Neural cell (in vitro differentiated cells): ENCODE data around the gene NRSN1. TPM values are rescaled to one million over a fixed set of nuclear protein-coding genes. Genes with fewer than 3 reads are reported as not detected.

Source experiments
- H2AFZ ChIP-seq: fragments of 200-600, 300-800 bp; sonication (generic), shearing (Covaris generic); 2 replicates; pipeline ENCODE4 v1.6.0; 2014; ENCODE audit warnings: low read depth, mild to moderate bottlenecking, antibody characterized with exemption, low read length, moderate library complexity
- H3F3A ChIP-seq: fragments of 200-600 bp; shearing (Covaris generic); 2 replicates; pipeline ENCODE4 v1.6.1; 2016; ENCODE audit warnings: mild to moderate bottlenecking, moderate library complexity, mixed read lengths, antibody characterized with exemption, low read length; ENCODE audit not compliant: insufficient read depth, poor library complexity, severe bottlenecking
- H3K27ac ChIP-seq: fragments of 200-600, 300-800 bp; sonication (generic), shearing (Covaris generic); 2 replicates; pipeline ENCODE4 v1.5.1; 2014; ENCODE audit warnings: mild to moderate bottlenecking, low read length, moderate library complexity
- H3K27me3 ChIP-seq: fragments of 300-800, 200-600 bp; sonication (generic), shearing (Covaris generic); 2 replicates; pipeline ENCODE4 v1.6.0; 2014; ENCODE audit warnings: mild to moderate bottlenecking, low read depth, low read length, moderate library complexity; ENCODE audit not compliant: insufficient read depth
- H3K36me3 ChIP-seq: fragments of 300-800, 200-600 bp; sonication (generic), shearing (Covaris generic); 2 replicates; pipeline ENCODE4 v1.5.1; 2014; ENCODE audit warnings: mild to moderate bottlenecking, antibody characterized with exemption, low read length, moderate library complexity; ENCODE audit not compliant: insufficient read depth
- H3K4me2 ChIP-seq: fragments of 300-800, 200-600 bp; sonication (generic), shearing (Covaris generic); 2 replicates; pipeline ENCODE4 v1.6.0; 2014; ENCODE audit warnings: mild to moderate bottlenecking, low read length
- H3K4me3 ChIP-seq: fragments of 300-800, 200-600 bp; sonication (generic), shearing (Covaris generic); 2 replicates; pipeline ENCODE4 v1.5.1; 2014; ENCODE audit warnings: mild to moderate bottlenecking, low read length, moderate library complexity
- H3K79me2 ChIP-seq: fragments of 200-600 bp; shearing (Covaris generic); replicated peaks from 2 replicates; pipeline ENCODE4 v1.6.0; 2014; ENCODE audit warnings: mild to moderate bottlenecking, low read length, moderate library complexity; ENCODE audit not compliant: insufficient read depth
- H3K9ac ChIP-seq: fragments of 300-800, 200-600 bp; sonication (generic), shearing (Covaris generic); 2 replicates; pipeline ENCODE4 v1.6.1; 2016; ENCODE audit warnings: mild to moderate bottlenecking, low read length, mixed read lengths
- H3K9me2 ChIP-seq: fragments of 200-600 bp; shearing (Covaris generic); 2 replicates; pipeline ENCODE4 v1.6.1; 2016; ENCODE audit warnings: mild to moderate bottlenecking, low read length, mixed read lengths; ENCODE audit not compliant: insufficient read depth
- H3K9me3 ChIP-seq: fragments of 200-600, 300-800 bp; sonication (generic), shearing (Covaris generic); 2 replicates; pipeline ENCODE4 v1.6.1; 2016; ENCODE audit warnings: mild to moderate bottlenecking, mixed run types, low read length, moderate library complexity, mixed read lengths
- H4K20me1 ChIP-seq: fragments of 200-600 bp; shearing (Covaris generic); 2 replicates; pipeline ENCODE4 v1.6.1; 2016; ENCODE audit warnings: mild to moderate bottlenecking, mixed run types; ENCODE audit not compliant: insufficient read depth
- EP300 ChIP-seq: fragments of 450-650 bp; conservative IDR thresholded peaks from 2 replicates; pipeline ENCODE4 v1.6.1; 2014; ENCODE audit warnings: antibody characterized with exemption, mild to moderate bottlenecking, moderate library complexity; ENCODE audit not compliant: poor library complexity, severe bottlenecking
- EZH2 ChIP-seq: fragments of 200-600, 300-800 bp; shearing (Covaris generic), sonication (generic); IDR thresholded peaks from 2 replicates; pipeline ENCODE4 v1.6.1; 2014; ENCODE audit warnings: antibody characterized with exemption, low read length, borderline replicate concordance, mild to moderate bottlenecking; ENCODE audit not compliant: insufficient read depth, poor library complexity, severe bottlenecking
- MXI1 ChIP-seq: fragments of 450-650 bp; conservative IDR thresholded peaks from 2 replicates; pipeline ENCODE4 v1.6.1; 2014; ENCODE audit warnings: antibody characterized with exemption, mild to moderate bottlenecking; ENCODE audit not compliant: poor library complexity, severe bottlenecking
- POLR2AphosphoS5 ChIP-seq: IDR thresholded peaks from 2 replicates; pipeline ENCODE4 v1.6.1; 2012
- RAD21 ChIP-seq: fragments of 450-650 bp; conservative IDR thresholded peaks from 2 replicates; pipeline ENCODE4 v1.6.1; 2014; ENCODE audit warnings: antibody characterized with exemption, mild to moderate bottlenecking, moderate library complexity
- SMC3 ChIP-seq: fragments of 450-650 bp; conservative IDR thresholded peaks from 2 replicates; pipeline ENCODE4 v1.6.1; 2014; ENCODE audit warnings: antibody characterized with exemption, mild to moderate bottlenecking, moderate library complexity; ENCODE audit not compliant: poor library complexity
- TAF1 ChIP-seq: IDR thresholded peaks from 2 replicates; pipeline ENCODE4 v1.6.1; 2012; ENCODE audit warnings: low read depth
- polyA plus RNA-seq: library from polyadenylated mRNA; depleted of rRNA; stranded (reverse); fragments of >200 nt; gene quantifications from 2 replicates; pipeline ENCODE4 v1.2.3, GENCODE V29; 2014
- TF ChIP-seq, protein P1 (sequence below): IDR thresholded peaks from 2 replicates; pipeline ENCODE4 v1.6.1; 2012; ENCODE audit warnings: borderline replicate concordance
- TF ChIP-seq, protein P2 (sequence below): fragments of 450-650 bp; IDR thresholded peaks from 2 replicates; pipeline ENCODE4 v1.5.1; 2014; ENCODE audit warnings: antibody characterized with exemption, mild to moderate bottlenecking, moderate library complexity; ENCODE audit not compliant: poor library complexity, severe bottlenecking

Gene NRSN1
- polyA plus RNA-seq, 1 donor from 2014 or later, result 23.1 TPM

DNA sequence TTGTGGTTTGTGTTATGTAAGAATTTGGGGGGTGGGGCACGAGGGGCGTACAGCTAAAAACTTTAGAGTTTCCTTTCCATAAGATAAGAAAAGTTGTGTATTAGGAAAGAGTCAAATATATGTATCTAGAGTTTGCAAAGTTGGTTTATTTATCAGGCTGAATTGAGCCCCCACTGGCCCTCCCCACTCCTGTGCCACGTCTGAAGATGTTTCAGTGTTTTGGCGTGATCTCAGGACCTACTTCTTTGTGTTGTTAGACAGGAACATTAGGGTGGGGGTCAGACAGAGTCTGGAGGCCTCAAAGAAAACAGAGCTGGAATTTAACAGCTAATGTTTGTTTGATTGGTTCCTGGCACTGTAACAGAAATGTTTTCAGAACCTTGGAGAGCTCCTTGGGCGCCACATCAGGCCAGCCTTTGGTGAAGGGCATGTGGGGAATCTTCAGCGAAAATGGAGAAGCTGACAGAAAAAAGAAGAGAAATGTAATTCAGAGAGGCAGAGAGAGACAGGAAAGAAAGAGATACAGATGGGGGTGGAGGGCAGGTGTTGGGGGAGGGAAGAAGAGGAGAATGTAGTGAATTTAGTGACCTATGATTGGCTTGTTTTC is 674 bp downstream of the NRSN1 start:
- peak overlapping the region; percentile 48 for H3K27ac ChIP-seq
- H3K79me2 ChIP-seq, result no peaks in the 10 kb centered on the region
- no peaks in the 10 kb centered on the region for H3K9me3 ChIP-seq
- H3K9me2 ChIP-seq, result no peaks in the 10 kb centered on the region
- H3K4me2 ChIP-seq, result peak overlapping the region; percentile 88
- no peaks in the 10 kb centered on the region for H3K27me3 ChIP-seq
- H2AFZ ChIP-seq, result peak overlapping the region; percentile 47
- H4K20me1 ChIP-seq, result no peaks in the 10 kb centered on the region
- H3K9ac ChIP-seq, result peak overlapping the region; percentile 63
- H3K36me3 ChIP-seq, result peaks cover 9% of the 10 kb centered on the region
- H3F3A ChIP-seq, result no peaks in the 10 kb centered on the region
- H3K4me3 ChIP-seq, result peak overlapping the region; percentile 67
- no peak for TF ChIP-seq POLR2AphosphoS5
- TF ChIP-seq RAD21, result no peak
- TF ChIP-seq, protein P1, sequence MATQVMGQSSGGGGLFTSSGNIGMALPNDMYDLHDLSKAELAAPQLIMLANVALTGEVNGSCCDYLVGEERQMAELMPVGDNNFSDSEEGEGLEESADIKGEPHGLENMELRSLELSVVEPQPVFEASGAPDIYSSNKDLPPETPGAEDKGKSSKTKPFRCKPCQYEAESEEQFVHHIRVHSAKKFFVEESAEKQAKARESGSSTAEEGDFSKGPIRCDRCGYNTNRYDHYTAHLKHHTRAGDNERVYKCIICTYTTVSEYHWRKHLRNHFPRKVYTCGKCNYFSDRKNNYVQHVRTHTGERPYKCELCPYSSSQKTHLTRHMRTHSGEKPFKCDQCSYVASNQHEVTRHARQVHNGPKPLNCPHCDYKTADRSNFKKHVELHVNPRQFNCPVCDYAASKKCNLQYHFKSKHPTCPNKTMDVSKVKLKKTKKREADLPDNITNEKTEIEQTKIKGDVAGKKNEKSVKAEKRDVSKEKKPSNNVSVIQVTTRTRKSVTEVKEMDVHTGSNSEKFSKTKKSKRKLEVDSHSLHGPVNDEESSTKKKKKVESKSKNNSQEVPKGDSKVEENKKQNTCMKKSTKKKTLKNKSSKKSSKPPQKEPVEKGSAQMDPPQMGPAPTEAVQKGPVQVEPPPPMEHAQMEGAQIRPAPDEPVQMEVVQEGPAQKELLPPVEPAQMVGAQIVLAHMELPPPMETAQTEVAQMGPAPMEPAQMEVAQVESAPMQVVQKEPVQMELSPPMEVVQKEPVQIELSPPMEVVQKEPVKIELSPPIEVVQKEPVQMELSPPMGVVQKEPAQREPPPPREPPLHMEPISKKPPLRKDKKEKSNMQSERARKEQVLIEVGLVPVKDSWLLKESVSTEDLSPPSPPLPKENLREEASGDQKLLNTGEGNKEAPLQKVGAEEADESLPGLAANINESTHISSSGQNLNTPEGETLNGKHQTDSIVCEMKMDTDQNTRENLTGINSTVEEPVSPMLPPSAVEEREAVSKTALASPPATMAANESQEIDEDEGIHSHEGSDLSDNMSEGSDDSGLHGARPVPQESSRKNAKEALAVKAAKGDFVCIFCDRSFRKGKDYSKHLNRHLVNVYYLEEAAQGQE, result peak; percentile 86
- no peak for TF ChIP-seq EZH2

DNA sequence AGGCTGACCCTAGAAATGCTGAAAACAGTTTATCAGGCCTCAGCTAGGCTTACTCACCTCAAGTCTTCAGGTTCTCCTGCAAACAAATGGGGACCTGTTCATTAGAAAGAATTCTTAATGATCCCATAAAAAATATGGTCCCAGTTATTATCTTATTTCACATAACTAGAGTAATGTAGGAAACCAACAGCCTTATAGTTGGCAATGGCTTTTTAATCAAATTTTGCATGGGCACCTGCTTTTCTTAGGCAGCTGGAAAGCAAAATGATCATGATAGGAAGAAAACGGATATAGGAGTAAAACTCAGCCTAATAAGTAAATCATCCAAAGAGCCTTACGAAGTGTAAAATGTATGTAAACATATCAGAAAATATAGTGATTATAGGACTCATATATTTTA is 1.3 kb downstream of the NRSN1 start:
- Histone ChIP-seq H3K4me2 (peak overlapping the region; percentile 88), H2AFZ (no peak overlapping the region), H3K4me3 (peak overlapping the region; percentile 67), H3K27me3 (no peaks in the 10 kb centered on the region), H3K27ac (no peak overlapping the region), H3K36me3 (peaks cover 9% of the 10 kb centered on the region), H3K9me2 (no peaks in the 10 kb centered on the region), H3K79me2 (no peaks in the 10 kb centered on the region), H3K9me3 (no peaks in the 10 kb centered on the region), H3F3A (no peaks in the 10 kb centered on the region), H3K9ac (no peak overlapping the region), H4K20me1 (no peaks in the 10 kb centered on the region)
- no peak for TF ChIP-seq TAF1

DNA sequence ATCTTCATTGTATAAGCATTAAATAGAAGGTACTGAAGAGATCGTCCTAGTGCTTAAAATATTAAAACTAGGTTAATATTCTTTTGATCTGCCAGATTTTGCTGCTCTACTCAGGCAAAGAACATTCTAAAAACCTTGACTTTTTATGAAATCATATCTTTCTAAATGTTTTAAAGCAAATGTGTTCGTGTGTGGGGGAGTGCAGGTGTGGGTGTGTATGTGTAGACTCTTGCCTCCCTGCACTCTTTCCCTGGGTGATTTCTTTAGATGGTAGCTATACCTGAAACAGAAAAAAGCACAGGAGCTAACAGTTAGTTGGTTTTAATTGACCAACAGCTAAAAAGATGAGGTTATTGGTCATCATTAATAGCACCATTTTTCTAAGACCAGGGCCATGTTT is 5.7 kb downstream of the NRSN1 start:
- H3K9ac ChIP-seq, result no peak overlapping the region
- H3K9me3 ChIP-seq, result no peaks in the 10 kb centered on the region

More for the DNA sequence above, 5.7 kb downstream of the NRSN1 start:
- Histone ChIP-seq H2AFZ (no peak overlapping the region), H3K4me2 (no peak overlapping the region), H4K20me1 (no peaks in the 10 kb centered on the region), H3K4me3 (no peak overlapping the region), H3K27ac (no peak overlapping the region), H3K36me3 (peaks cover 9% of the 10 kb centered on the region), H3F3A (no peaks in the 10 kb centered on the region), H3K9me2 (no peaks in the 10 kb centered on the region), H3K79me2 (no peaks in the 10 kb centered on the region), H3K27me3 (no peaks in the 10 kb centered on the region)
- TF ChIP-seq SMC3 (no peak), EZH2 (no peak), POLR2AphosphoS5 (no peak), MXI1 (no peak), RAD21 (no peak), EP300 (no peak), TAF1 (no peak)
- TF ChIP-seq, protein P1, result no peak
- TF ChIP-seq, protein P2, sequence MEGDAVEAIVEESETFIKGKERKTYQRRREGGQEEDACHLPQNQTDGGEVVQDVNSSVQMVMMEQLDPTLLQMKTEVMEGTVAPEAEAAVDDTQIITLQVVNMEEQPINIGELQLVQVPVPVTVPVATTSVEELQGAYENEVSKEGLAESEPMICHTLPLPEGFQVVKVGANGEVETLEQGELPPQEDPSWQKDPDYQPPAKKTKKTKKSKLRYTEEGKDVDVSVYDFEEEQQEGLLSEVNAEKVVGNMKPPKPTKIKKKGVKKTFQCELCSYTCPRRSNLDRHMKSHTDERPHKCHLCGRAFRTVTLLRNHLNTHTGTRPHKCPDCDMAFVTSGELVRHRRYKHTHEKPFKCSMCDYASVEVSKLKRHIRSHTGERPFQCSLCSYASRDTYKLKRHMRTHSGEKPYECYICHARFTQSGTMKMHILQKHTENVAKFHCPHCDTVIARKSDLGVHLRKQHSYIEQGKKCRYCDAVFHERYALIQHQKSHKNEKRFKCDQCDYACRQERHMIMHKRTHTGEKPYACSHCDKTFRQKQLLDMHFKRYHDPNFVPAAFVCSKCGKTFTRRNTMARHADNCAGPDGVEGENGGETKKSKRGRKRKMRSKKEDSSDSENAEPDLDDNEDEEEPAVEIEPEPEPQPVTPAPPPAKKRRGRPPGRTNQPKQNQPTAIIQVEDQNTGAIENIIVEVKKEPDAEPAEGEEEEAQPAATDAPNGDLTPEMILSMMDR, result no peak
